ENCODE measurements around the gene PINLYP.

DNA sequence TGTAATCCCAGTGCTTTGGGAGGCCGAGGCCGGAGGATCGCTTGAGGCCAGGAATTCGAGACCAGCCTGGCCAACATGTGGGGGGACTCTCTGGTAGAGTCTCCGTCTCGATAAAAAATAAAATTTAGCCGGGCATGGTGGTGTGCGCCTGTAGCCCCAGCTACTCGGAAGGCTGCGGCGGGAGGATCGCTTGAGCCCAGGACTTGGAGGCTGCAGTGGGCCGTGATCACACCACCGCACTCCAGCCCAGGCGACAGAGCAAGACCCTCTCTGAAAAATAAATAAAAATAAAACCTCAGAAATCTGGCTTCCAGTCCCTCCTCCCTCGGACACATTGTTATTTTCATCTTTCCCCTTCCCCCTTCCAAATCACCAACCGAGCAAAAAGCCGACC, 20.0 kb downstream of the PINLYP start:
- TF ChIP-seq GATA3 (IDR thresholded peaks at IDR 0.05; ENCODE audit: low read depth, low read length) (no peak), GATA2 (IDR thresholded peaks at IDR 0.05; ENCODE audit: low read depth, low read length) (no peak)

Data from SH-SY5Y (cell line).